Kidney epithelial cell (primary cell): ENCODE measurements around the gene REV3L. TPM values are rescaled to one million over a fixed set of nuclear protein-coding genes. Genes with fewer than 3 reads are reported as not detected.

Source experiments
- DNase-seq: peaks from one replicate; pipeline ENCODE4 v3.0.0-alpha.2; 2010; ENCODE audit warnings: low read depth
- H3K27me3 ChIP-seq: 2 replicates; pipeline ENCODE4 v1.6.0; 2011; ENCODE audit warnings: low read length; ENCODE audit not compliant: control insufficient read depth, insufficient read depth
- H3K36me3 ChIP-seq: 2 replicates; pipeline ENCODE4 v1.5.1; 2011; ENCODE audit warnings: low read length; ENCODE audit not compliant: control insufficient read depth, insufficient read depth
- H3K4me3 ChIP-seq: 2 replicates; pipeline ENCODE4 v1.5.1; 2011; ENCODE audit warnings: low read depth, mild to moderate bottlenecking, control low read depth, low read length
- total RNA-seq: library from RNA; depleted of rRNA; stranded (reverse); fragments of >200 nt; gene quantifications from 2 replicates; pipeline ENCODE4 v1.2.3, GENCODE V29; 2015
- TF ChIP-seq, protein P1 (sequence below): IDR thresholded peaks from 2 replicates; pipeline ENCODE4 v1.5.1; 2011; ENCODE audit warnings: mild to moderate bottlenecking, moderate library complexity, low read length, control low read depth, inconsistent platforms; ENCODE audit not compliant: insufficient read depth, poor library complexity, severe bottlenecking

REV3L gene, protein sequence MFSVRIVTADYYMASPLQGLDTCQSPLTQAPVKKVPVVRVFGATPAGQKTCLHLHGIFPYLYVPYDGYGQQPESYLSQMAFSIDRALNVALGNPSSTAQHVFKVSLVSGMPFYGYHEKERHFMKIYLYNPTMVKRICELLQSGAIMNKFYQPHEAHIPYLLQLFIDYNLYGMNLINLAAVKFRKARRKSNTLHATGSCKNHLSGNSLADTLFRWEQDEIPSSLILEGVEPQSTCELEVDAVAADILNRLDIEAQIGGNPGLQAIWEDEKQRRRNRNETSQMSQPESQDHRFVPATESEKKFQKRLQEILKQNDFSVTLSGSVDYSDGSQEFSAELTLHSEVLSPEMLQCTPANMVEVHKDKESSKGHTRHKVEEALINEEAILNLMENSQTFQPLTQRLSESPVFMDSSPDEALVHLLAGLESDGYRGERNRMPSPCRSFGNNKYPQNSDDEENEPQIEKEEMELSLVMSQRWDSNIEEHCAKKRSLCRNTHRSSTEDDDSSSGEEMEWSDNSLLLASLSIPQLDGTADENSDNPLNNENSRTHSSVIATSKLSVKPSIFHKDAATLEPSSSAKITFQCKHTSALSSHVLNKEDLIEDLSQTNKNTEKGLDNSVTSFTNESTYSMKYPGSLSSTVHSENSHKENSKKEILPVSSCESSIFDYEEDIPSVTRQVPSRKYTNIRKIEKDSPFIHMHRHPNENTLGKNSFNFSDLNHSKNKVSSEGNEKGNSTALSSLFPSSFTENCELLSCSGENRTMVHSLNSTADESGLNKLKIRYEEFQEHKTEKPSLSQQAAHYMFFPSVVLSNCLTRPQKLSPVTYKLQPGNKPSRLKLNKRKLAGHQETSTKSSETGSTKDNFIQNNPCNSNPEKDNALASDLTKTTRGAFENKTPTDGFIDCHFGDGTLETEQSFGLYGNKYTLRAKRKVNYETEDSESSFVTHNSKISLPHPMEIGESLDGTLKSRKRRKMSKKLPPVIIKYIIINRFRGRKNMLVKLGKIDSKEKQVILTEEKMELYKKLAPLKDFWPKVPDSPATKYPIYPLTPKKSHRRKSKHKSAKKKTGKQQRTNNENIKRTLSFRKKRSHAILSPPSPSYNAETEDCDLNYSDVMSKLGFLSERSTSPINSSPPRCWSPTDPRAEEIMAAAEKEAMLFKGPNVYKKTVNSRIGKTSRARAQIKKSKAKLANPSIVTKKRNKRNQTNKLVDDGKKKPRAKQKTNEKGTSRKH (N-terminal part only)
- total RNA-seq, result 16.2 and 35.7 TPM in 2 replicates

- Histone ChIP-seq H3K4me3 (peak within 1 kb of the TSS; percentile 90), H3K36me3 (no peaks in the 10 kb centered on the region), H3K27me3 (no peaks in the 10 kb centered on the region)
- peak; percentile 35 for DNase-seq
- TF ChIP-seq, protein P1, sequence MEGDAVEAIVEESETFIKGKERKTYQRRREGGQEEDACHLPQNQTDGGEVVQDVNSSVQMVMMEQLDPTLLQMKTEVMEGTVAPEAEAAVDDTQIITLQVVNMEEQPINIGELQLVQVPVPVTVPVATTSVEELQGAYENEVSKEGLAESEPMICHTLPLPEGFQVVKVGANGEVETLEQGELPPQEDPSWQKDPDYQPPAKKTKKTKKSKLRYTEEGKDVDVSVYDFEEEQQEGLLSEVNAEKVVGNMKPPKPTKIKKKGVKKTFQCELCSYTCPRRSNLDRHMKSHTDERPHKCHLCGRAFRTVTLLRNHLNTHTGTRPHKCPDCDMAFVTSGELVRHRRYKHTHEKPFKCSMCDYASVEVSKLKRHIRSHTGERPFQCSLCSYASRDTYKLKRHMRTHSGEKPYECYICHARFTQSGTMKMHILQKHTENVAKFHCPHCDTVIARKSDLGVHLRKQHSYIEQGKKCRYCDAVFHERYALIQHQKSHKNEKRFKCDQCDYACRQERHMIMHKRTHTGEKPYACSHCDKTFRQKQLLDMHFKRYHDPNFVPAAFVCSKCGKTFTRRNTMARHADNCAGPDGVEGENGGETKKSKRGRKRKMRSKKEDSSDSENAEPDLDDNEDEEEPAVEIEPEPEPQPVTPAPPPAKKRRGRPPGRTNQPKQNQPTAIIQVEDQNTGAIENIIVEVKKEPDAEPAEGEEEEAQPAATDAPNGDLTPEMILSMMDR, result no peak
These were observed at the start of gene REV3L for GRCh38 chr6:111482959-111483735. Gene REV3L, minus strand, starts transcription at chr6:111483218. Its CDS starts 330 bp downstream, at chr6:111482888.

DNA sequence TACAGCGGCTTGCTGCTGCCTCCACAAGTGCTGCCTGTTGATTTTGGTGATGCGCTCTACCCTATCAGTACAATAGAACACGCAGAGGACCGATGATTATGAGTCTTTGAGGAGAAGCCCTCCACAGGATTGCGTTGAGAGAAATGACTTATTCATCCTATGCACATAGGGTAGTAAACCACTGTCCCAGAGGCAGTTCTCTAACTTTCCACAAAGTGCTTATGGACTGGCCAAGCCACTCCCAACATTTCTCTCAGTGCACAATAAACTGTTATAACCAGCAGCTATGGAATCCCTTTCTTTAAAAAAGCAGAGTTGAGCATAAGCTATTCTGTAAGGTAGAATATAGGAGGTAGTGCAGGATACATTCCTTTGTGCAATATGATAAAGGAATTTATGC lies 48.2 kb upstream of the REV3L start:
- no peak for DNase-seq
- no peak overlapping the region for H3K4me3 ChIP-seq
- no peaks in the 10 kb centered on the region for H3K36me3 ChIP-seq
- no peaks in the 10 kb centered on the region for H3K27me3 ChIP-seq
- TF ChIP-seq, protein P1, result no peak

DNA sequence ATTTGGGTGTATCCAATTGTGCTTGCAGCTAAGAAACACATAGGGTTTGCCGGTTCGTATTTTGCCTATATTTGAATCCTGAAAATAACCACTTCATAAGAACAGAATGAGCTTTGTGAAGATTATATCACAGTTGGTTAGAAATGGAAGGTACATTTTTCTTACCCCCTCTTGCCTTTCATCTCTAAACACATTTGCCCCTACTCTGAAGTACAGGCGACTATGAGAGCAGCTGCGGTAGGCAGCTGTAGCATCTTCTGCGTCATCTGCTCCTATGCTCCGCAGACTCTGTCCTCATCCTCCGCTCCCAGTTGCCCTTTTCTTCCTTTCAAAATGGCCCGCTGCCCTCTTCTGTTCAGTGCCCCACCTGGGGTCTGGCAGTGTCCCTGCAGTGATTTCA lies 47.6 kb upstream of the REV3L start:
- Histone ChIP-seq H3K27me3 (no peaks in the 10 kb centered on the region), H3K4me3 (no peak overlapping the region), H3K36me3 (no peaks in the 10 kb centered on the region)
- TF ChIP-seq, protein P1, result no peak
- DNase-seq, result no peak

- Histone ChIP-seq H3K36me3 (no peaks in the 10 kb centered on the region), H3K4me3 (no peak overlapping the region), H3K27me3 (no peaks in the 10 kb centered on the region)
- no peak for DNase-seq
- TF ChIP-seq, protein P1, result no peak
These were observed 47.2 kb upstream of the REV3L start for GRCh38 chr6:111530218-111530617.

DNA sequence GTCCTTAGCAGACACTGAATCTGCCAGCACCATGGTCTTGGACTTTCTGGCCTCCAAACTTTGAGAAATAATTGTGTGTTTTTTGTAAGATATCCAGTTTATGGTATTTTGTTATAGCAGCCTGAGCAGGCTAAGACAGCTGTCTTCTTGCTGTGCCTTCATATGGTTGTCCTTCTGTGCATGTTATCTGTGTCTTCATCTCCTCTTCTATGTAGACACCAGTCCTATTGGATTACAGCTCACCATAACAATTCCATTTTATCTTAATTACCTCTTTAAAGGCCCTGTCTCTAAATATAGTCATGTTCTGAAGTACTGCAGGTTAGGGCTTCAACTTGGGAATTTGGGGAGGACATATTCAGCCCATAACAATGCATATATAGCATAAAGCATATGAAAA lies 44.3 kb upstream of the REV3L start:
- DNase-seq, result no peak
- Histone ChIP-seq H3K27me3 (no peaks in the 10 kb centered on the region), H3K36me3 (no peaks in the 10 kb centered on the region), H3K4me3 (no peak overlapping the region)
- TF ChIP-seq, protein P1, result no peak
